ENCODE data around the gene SLC38A9. TPM values are rescaled to one million over a fixed set of nuclear protein-coding genes. Genes with fewer than 3 reads are reported as not detected.

SLC38A9 gene
- total and polyA plus RNA-seq, 10 donors, result 7.9 to 45.0 (median 27.5) TPM

DNA sequence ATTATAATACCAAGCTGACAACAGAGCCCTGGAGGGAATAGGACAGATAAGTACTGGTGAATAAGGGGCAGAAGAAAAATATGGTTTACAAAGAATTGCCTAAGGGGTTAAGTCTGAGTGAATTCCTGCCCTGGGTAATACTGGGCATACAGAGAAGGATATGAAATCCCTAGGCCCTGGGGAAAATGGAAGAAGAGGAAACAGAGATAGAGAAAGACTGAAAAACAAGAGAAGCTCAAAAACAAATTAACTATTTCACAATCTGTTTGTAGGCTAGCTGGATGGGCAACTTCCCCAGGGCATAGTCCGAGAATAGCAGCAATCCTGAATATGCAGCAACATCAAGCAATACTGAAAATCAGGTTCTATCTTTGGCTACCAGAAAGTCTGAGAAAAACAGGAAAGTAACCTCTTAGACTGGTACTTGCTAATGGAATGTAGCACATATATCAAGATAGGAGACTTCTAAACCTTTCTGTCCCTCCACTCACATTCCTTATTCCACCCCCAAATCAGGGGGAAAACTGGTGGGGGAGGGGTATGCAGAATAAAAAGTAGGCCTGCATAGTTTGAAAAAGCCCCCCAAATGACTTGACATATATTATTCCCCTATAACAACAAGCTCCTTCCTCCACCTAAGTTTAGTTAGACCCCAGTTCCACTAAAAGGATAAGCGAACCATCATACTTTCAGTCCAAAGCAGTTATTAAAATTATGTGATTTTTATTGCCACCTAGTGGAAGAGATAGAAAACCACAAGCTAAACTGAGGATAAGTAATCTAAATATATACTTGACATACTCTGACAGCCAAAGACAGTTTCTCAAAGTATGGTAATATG is 20.6 kb downstream of the SLC38A9 start:
- 58 to 75% (median 60%) methylated on average over 2 of the region's 2 CpGs for WGBS, 5 donors
- no peak for TF ChIP-seq POLR2A (IDR thresholded peaks at IDR 0.05)
- TF ChIP-seq, protein P1, sequence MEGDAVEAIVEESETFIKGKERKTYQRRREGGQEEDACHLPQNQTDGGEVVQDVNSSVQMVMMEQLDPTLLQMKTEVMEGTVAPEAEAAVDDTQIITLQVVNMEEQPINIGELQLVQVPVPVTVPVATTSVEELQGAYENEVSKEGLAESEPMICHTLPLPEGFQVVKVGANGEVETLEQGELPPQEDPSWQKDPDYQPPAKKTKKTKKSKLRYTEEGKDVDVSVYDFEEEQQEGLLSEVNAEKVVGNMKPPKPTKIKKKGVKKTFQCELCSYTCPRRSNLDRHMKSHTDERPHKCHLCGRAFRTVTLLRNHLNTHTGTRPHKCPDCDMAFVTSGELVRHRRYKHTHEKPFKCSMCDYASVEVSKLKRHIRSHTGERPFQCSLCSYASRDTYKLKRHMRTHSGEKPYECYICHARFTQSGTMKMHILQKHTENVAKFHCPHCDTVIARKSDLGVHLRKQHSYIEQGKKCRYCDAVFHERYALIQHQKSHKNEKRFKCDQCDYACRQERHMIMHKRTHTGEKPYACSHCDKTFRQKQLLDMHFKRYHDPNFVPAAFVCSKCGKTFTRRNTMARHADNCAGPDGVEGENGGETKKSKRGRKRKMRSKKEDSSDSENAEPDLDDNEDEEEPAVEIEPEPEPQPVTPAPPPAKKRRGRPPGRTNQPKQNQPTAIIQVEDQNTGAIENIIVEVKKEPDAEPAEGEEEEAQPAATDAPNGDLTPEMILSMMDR (IDR thresholded peaks at IDR 0.05 in 8 of 11, conservative IDR thresholded peaks at IDR 0.05 in 3 of 11), result peak; percentile 36 to 72 (median 62)
- intact Hi-C loops (cut with DNase I; ENCODE audit: low total_unique reads), result loop anchor here (10.0 kb wide), 1 partner anchor 347 kb away; no protein-coding TSS in a partner anchor
- Histone ChIP-seq H3K27me3 (replicated peaks in 1 of 7) (no peaks in the 10 kb centered on the region), H3K9me3 (no peaks in the 10 kb centered on the region), H3K4me1 (peaks cover 0 to 25% (median 6%) of the 10 kb centered on the region in 6 donors), H3K27ac (no peak overlapping the region), H3K4me3 (no peak overlapping the region), H3K36me3 (peaks cover 0 to 13% (median 0%) of the 10 kb centered on the region in 6 donors)
- DNase-seq, result no peak

DNA sequence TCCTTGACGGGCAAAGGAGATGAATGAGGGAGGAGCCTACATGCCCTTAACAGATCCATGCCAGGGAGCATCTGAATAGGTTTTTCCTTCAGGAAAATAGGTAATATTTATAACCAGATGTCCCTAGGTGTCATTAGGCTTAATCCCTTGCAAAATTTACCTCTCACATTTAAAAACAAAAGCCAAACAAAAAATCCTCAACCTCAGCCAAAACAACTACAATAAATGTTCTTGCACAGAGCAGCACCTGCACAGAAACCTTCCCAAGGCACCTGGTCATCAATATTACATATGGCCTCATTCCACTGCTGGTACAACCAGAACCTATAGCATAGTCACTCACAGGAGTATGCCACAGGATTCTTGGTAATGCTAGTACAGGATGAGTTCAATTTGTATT is 30.1 kb downstream of the SLC38A9 start:
- Histone ChIP-seq H3K27ac (no peak overlapping the region), H3K36me3 (peaks cover 0 to 8% (median 0%) of the 10 kb centered on the region in 6 donors), H3K27me3 (replicated peaks in 1 of 7) (no peaks in the 10 kb centered on the region), H3K4me3 (no peak overlapping the region), H3K9me3 (no peaks in the 10 kb centered on the region), H3K4me1 (peaks cover 0 to 3% (median 0%) of the 10 kb centered on the region in 6 donors)
- TF ChIP-seq POLR2AphosphoS5 (IDR thresholded peaks at IDR 0.05), result no peak
- TF ChIP-seq, protein P1 (IDR thresholded peaks at IDR 0.05 in 8 of 11, conservative IDR thresholded peaks at IDR 0.05 in 3 of 11), result no peak
- no peak for TF ChIP-seq POLR2A (IDR thresholded peaks at IDR 0.05)
- no peak for DNase-seq
- WGBS, 5 donors, result 75 to 93% (median 85%) methylated on average over 1 of the region's 1 CpG
- intact Hi-C loops (cut with DNase I; ENCODE audit: low total_unique reads), result loop anchor here (10.0 kb wide), 1 partner anchor 277 kb away; no protein-coding TSS in a partner anchor

DNA sequence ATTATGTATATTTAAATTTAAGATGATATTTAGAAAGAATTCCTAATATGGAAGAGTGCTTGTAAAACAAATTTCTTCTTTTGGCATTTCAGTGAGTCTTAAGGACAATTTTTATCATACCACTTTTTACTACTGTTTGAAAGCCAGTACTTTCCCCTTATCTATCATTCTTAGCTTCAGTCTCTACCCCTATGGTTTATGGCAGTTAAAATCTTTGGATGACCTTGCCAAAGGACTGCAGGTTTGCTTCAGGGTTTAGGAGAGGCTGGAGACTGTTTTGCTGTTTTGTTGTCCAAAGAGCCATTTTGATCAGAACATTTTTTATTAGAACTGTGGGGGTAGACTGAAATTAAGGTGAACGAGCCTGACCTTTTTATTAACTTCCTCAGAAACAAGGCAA is 30.8 kb downstream of the SLC38A9 start:
- 76 to 91% (median 83%) methylated on average over 1 of the region's 1 CpG for WGBS, 5 donors
- intact Hi-C loops (cut with DNase I; ENCODE audit: low total_unique reads), result loop anchor here (10.0 kb wide), 1 partner anchor 276 kb away; no protein-coding TSS in a partner anchor

More for the DNA sequence above, 30.8 kb downstream of the SLC38A9 start:
- H3K4me3 ChIP-seq, result no peak overlapping the region
- no peaks in the 10 kb centered on the region for H3K9me3 ChIP-seq
- H3K4me1 ChIP-seq, result peaks cover 0 to 3% (median 0%) of the 10 kb centered on the region in 6 donors
- H3K27ac ChIP-seq, result no peak overlapping the region
- H3K27me3 ChIP-seq (replicated peaks in 1 of 7), result no peaks in the 10 kb centered on the region
- peaks cover 0 to 8% (median 0%) of the 10 kb centered on the region in 6 donors for H3K36me3 ChIP-seq
- no peak for DNase-seq
- TF ChIP-seq, protein P1 (IDR thresholded peaks at IDR 0.05 in 8 of 11, conservative IDR thresholded peaks at IDR 0.05 in 3 of 11), result no peak
- TF ChIP-seq POLR2A (IDR thresholded peaks at IDR 0.05), result no peak
- TF ChIP-seq POLR2AphosphoS5 (IDR thresholded peaks at IDR 0.05), result no peak

Measured in spleen (tissue), 11 donors.